BLaER1 (cell line): ENCODE measurements around the gene CMTM6.

Experiments used
- H3K27ac ChIP-seq: shearing (Covaris generic); formaldehyde crosslinking; 2 replicates; pipeline ENCODE4 v1.8.1; 2022
- H3K27me3 ChIP-seq: shearing (Covaris generic); formaldehyde crosslinking; 2 replicates; pipeline ENCODE4 v1.8.1; 2022
- H3K36me3 ChIP-seq: shearing (Covaris generic); formaldehyde crosslinking; 2 replicates; pipeline ENCODE4 v1.8.1; 2022
- H3K4me1 ChIP-seq: shearing (Covaris generic); formaldehyde crosslinking; 2 replicates; pipeline ENCODE4 v1.8.1; 2022
- H3K4me2 ChIP-seq: shearing (Covaris generic); formaldehyde crosslinking; 2 replicates; pipeline ENCODE4 v1.8.1; 2022
- H3K4me3 ChIP-seq: shearing (Covaris generic); formaldehyde crosslinking; 2 replicates; pipeline ENCODE4 v1.8.1; 2022
- H3K9ac ChIP-seq: shearing (Covaris generic); formaldehyde crosslinking; 2 replicates; pipeline ENCODE4 v1.8.1; 2022
- H3K9me3 ChIP-seq: shearing (Covaris generic); formaldehyde crosslinking; 2 replicates; pipeline ENCODE4 v1.8.1; 2022
- H4K20me1 ChIP-seq: shearing (Covaris generic); formaldehyde crosslinking; 2 replicates; pipeline ENCODE4 v1.8.1; 2022
- Cebpa-rat ChIP-seq: shearing (Covaris generic); IDR thresholded peaks from 2 replicates; pipeline ENCODE4 v1.8.1; 2022

The CMTM6 gene

GRCh38 chr3:32502118-32502945, at the start of gene CMTM6:
Gene CMTM6 (minus strand): TSS chr3:32502852. CDS start chr3:32502745, 107 bp downstream.
- no peak for TF ChIP-seq Cebpa-rat
- Histone ChIP-seq H3K9me3 (no peaks in the 10 kb centered on the region), H3K27me3 (no peaks in the 10 kb centered on the region), H3K4me3 (peak within 1 kb of the TSS; percentile 98), H3K27ac (peak within 1 kb of the TSS; percentile 94), H3K36me3 (no peaks in the 10 kb centered on the region), H3K4me1 (peaks cover 51% of the 10 kb centered on the region), H4K20me1 (peaks cover 49% of the 10 kb centered on the region), H3K4me2 (peak within 1 kb of the TSS; percentile 87), H3K9ac (peak within 1 kb of the TSS; percentile 93)

- no peak overlapping the region for H3K4me3 ChIP-seq
- H3K36me3 ChIP-seq: peaks cover 13% of the 10 kb centered on the region
- H3K4me2 ChIP-seq: peak overlapping the region; percentile 18; the same call in 1 of the 2 replicates
- H3K9ac ChIP-seq: no peak overlapping the region
- peaks cover 31% of the 10 kb centered on the region for H3K4me1 ChIP-seq
- TF ChIP-seq Cebpa-rat: no peak
- H3K9me3 ChIP-seq: no peaks in the 10 kb centered on the region
- no peak overlapping the region for H3K27ac ChIP-seq
- H4K20me1 ChIP-seq: peaks cover 96% of the 10 kb centered on the region
- H3K27me3 ChIP-seq: no peaks in the 10 kb centered on the region
Observed at GRCh38 chr3:32552013-32552412, 49.4 kb upstream of the CMTM6 start.

- H3K27ac ChIP-seq: no peak overlapping the region
- no peak for TF ChIP-seq Cebpa-rat
Observed at GRCh38 chr3:32551496-32551895, 48.8 kb upstream of the CMTM6 start.

DNA sequence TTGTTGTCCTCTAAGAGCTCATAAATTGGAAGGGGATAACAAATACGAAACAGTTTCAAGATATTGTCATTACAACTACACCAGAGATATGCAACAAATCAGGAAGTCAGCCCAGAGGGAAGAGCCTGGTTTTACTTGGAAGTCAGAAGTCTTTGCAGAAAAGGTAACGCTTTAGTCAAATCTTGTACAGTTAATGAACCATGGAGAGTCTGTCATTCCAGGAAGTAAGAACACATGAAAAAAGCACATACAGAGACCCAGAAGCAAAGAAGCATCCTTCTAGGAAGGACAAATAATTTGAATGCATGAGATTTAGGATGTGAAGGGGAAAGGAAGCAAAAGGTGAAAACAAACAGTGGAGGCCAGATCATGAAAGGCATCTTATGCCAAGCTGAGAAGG, 48.4 kb upstream of the CMTM6 start:
- Histone ChIP-seq H3K4me2 (peak overlapping the region; percentile 18; the same call in 1 of the 2 replicates), H4K20me1 (peaks cover 96% of the 10 kb centered on the region)

More at GRCh38 chr3:32551496-32551895, 48.8 kb upstream of the CMTM6 start:
- Histone ChIP-seq H4K20me1 (peaks cover 96% of the 10 kb centered on the region), H3K9me3 (no peaks in the 10 kb centered on the region), H3K36me3 (peaks cover 16% of the 10 kb centered on the region), H3K4me3 (no peak overlapping the region), H3K4me1 (peaks cover 31% of the 10 kb centered on the region), H3K27me3 (no peaks in the 10 kb centered on the region), H3K9ac (no peak overlapping the region), H3K4me2 (peak overlapping the region; percentile 18; the same call in 1 of the 2 replicates)

GRCh38 chr3:32545305-32545704, 42.7 kb upstream of the CMTM6 start:
- H3K27me3 ChIP-seq: no peaks in the 10 kb centered on the region
- H4K20me1 ChIP-seq: peaks cover 69% of the 10 kb centered on the region
- no peak overlapping the region for H3K9ac ChIP-seq
- no peak for TF ChIP-seq Cebpa-rat
- H3K4me2 ChIP-seq: no peak overlapping the region
- no peak overlapping the region for H3K27ac ChIP-seq
- H3K36me3 ChIP-seq: peaks cover 51% of the 10 kb centered on the region
- H3K4me1 ChIP-seq: peaks cover 16% of the 10 kb centered on the region
- H3K9me3 ChIP-seq: no peaks in the 10 kb centered on the region
- no peak overlapping the region for H3K4me3 ChIP-seq

More for the DNA sequence above, 48.4 kb upstream of the CMTM6 start:
- no peak overlapping the region for H3K27ac ChIP-seq
- H3K4me3 ChIP-seq: no peak overlapping the region
- peaks cover 20% of the 10 kb centered on the region for H3K36me3 ChIP-seq
- no peaks in the 10 kb centered on the region for H3K27me3 ChIP-seq
- no peak overlapping the region for H3K9ac ChIP-seq
- TF ChIP-seq Cebpa-rat: no peak
- no peaks in the 10 kb centered on the region for H3K9me3 ChIP-seq
- peaks cover 31% of the 10 kb centered on the region for H3K4me1 ChIP-seq

DNA sequence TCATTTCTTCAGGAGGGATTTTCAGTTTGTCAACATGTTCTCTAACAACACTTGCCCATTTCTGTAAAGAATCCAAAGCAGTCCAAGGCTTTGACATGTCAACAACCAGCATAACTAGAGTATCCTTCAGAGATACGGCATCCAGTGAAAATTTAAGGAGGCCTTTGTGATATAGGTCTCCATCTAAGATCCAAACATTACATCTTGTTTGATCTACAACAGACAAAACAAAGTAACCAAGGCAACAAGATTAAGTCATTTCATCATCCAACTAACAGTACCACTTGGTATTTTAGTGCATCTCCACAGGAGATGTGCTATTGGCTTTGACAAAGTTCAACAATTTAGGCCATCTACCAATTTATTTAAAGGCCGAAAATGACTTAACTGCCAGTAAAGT, 42.2 kb upstream of the CMTM6 start:
- no peak overlapping the region for H3K27ac ChIP-seq
- peaks cover 65% of the 10 kb centered on the region for H4K20me1 ChIP-seq
- no peaks in the 10 kb centered on the region for H3K27me3 ChIP-seq
- peaks cover 16% of the 10 kb centered on the region for H3K4me1 ChIP-seq
- H3K4me3 ChIP-seq: no peak overlapping the region
- no peaks in the 10 kb centered on the region for H3K9me3 ChIP-seq
- H3K4me2 ChIP-seq: no peak overlapping the region
- TF ChIP-seq Cebpa-rat: no peak
- no peak overlapping the region for H3K9ac ChIP-seq
- H3K36me3 ChIP-seq: peaks cover 55% of the 10 kb centered on the region

DNA sequence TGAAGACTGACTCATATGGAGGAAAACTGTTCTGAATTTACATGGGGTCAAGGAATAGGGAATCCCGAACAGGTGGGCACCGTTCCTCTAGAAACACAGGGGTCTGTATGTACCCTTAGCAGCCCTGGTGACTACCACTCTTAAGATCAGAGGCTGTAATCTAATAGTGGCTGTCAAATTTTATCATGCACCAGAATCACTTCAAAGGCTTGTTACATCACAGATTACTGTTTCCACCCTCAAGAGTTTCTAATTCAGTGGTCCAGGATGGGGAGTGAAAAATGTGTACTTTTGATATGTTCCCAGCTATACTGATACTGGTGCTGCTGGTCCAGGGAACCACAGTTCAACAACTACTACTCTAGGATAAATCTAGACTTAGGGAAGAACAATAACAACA, 40.2 kb upstream of the CMTM6 start:
- H3K9me3 ChIP-seq: no peaks in the 10 kb centered on the region
- H4K20me1 ChIP-seq: peaks cover 48% of the 10 kb centered on the region
- H3K4me1 ChIP-seq: peaks cover 16% of the 10 kb centered on the region
- H3K4me3 ChIP-seq: no peak overlapping the region
- TF ChIP-seq Cebpa-rat: no peak
- H3K36me3 ChIP-seq: peaks cover 64% of the 10 kb centered on the region
- no peaks in the 10 kb centered on the region for H3K27me3 ChIP-seq
- H3K9ac ChIP-seq: no peak overlapping the region
- H3K4me2 ChIP-seq: peak overlapping the region; percentile 17; the same call in 1 of the 2 replicates
- H3K27ac ChIP-seq: no peak overlapping the region

GRCh38 chr3:32540899-32541298, 38.2 kb upstream of the CMTM6 start:
- H3K9ac ChIP-seq: no peak overlapping the region
- H3K36me3 ChIP-seq: peaks cover 52% of the 10 kb centered on the region
- no peaks in the 10 kb centered on the region for H3K27me3 ChIP-seq
- no peaks in the 10 kb centered on the region for H3K9me3 ChIP-seq
- H3K4me3 ChIP-seq: no peak overlapping the region
- H3K4me1 ChIP-seq: peaks cover 16% of the 10 kb centered on the region
- peaks cover 29% of the 10 kb centered on the region for H4K20me1 ChIP-seq
- no peak for TF ChIP-seq Cebpa-rat
- no peak overlapping the region for H3K27ac ChIP-seq
- no peak overlapping the region for H3K4me2 ChIP-seq

- no peak for TF ChIP-seq Cebpa-rat
- peaks cover 64% of the 10 kb centered on the region for H3K36me3 ChIP-seq
Observed at GRCh38 chr3:32532434-32532833, 29.8 kb upstream of the CMTM6 start.

GRCh38 chr3:32531010-32531647, 28.5 kb upstream of the CMTM6 start:
- Histone ChIP-seq H3K4me3 (no peak overlapping the region), H3K4me1 (no peaks in the 10 kb centered on the region), H3K27me3 (no peaks in the 10 kb centered on the region), H3K9me3 (no peaks in the 10 kb centered on the region), H4K20me1 (0 out of 2 replicates have a peak, but pooled peaks cover 11% of the 10 kb centered on the region), H3K9ac (no peak overlapping the region), H3K4me2 (no peak overlapping the region), H3K36me3 (peaks cover 78% of the 10 kb centered on the region), H3K27ac (no peak overlapping the region)
- TF ChIP-seq Cebpa-rat: no peak

More at GRCh38 chr3:32532434-32532833, 29.8 kb upstream of the CMTM6 start:
- no peaks in the 10 kb centered on the region for H3K4me1 ChIP-seq
- H3K4me3 ChIP-seq: no peak overlapping the region
- no peak overlapping the region for H3K27ac ChIP-seq
- no peaks in the 10 kb centered on the region for H3K27me3 ChIP-seq
- H3K9ac ChIP-seq: no peak overlapping the region
- H4K20me1 ChIP-seq: 0 out of 2 replicates have a peak, but pooled peaks cover 11% of the 10 kb centered on the region
- H3K4me2 ChIP-seq: no peak overlapping the region
- H3K9me3 ChIP-seq: no peaks in the 10 kb centered on the region
